H9 (cell line): ENCODE data around the gene TBC1D7. TPM values are rescaled to one million over a fixed set of nuclear protein-coding genes. Genes with fewer than 3 reads are reported as not detected.

Source experiments
- DNase-seq: peaks from one replicate; pipeline ENCODE4 v3.0.0-alpha.2; 2017
- H2AFZ ChIP-seq: one replicate; pipeline ENCODE4 v1.6.1; 2013; ENCODE audit warnings: mild to moderate bottlenecking, low read length, control low read depth, moderate library complexity
- H2AK5ac ChIP-seq: 2 replicates; pipeline ENCODE4 v1.6.1; 2013; ENCODE audit warnings: low read length, control low read depth, mixed read lengths; ENCODE audit not compliant: insufficient read length
- H2BK120ac ChIP-seq: one replicate; pipeline ENCODE4 v1.6.1; 2013; ENCODE audit warnings: low read depth, mild to moderate bottlenecking, low read length, control low read depth, inconsistent platforms; ENCODE audit not compliant: poor library complexity, severe bottlenecking
- H2BK12ac ChIP-seq: 2 replicates; pipeline ENCODE4 v1.6.1; 2013; ENCODE audit warnings: low read length, control low read depth, mixed read lengths, low read depth; ENCODE audit not compliant: insufficient read length
- H2BK15ac ChIP-seq: 2 replicates; pipeline ENCODE4 v1.6.1; 2013; ENCODE audit warnings: low read depth, low read length, control low read depth
- H2BK20ac ChIP-seq: one replicate; pipeline ENCODE4 v1.6.1; 2013; ENCODE audit warnings: low read depth, mild to moderate bottlenecking, low read length, control low read depth, inconsistent platforms; ENCODE audit not compliant: poor library complexity, severe bottlenecking
- H2BK5ac ChIP-seq: 2 replicates; pipeline ENCODE4 v1.6.1; 2013; ENCODE audit warnings: low read length, control low read depth, mixed read lengths; ENCODE audit not compliant: insufficient read length
- H3K14ac ChIP-seq: 2 replicates; pipeline ENCODE4 v1.6.1; 2013; ENCODE audit warnings: low read length, control low read depth; ENCODE audit not compliant: insufficient read depth
- H3K18ac ChIP-seq: 2 replicates; pipeline ENCODE4 v1.6.1; 2013; ENCODE audit warnings: low read depth, mild to moderate bottlenecking, mixed read lengths, low read length, control low read depth; ENCODE audit not compliant: insufficient read length
- H3K23ac ChIP-seq: 2 replicates; pipeline ENCODE4 v1.6.1; 2013; ENCODE audit warnings: low read length, control low read depth, mixed read lengths, low read depth; ENCODE audit not compliant: insufficient read length
- H3K23me2 ChIP-seq: 2 replicates; pipeline ENCODE4 v1.6.1; 2013; ENCODE audit warnings: low read depth, mild to moderate bottlenecking, mixed read lengths, low read length, control low read depth; ENCODE audit not compliant: insufficient read length, poor library complexity, severe bottlenecking
- H3K27ac ChIP-seq: 2 replicates; pipeline ENCODE4 v1.5.1; 2013; ENCODE audit warnings: low read length, control low read depth, mixed read lengths, low read depth; ENCODE audit not compliant: insufficient read length
- H3K27me3 ChIP-seq: 2 replicates; pipeline ENCODE4 v1.6.1; 2013; ENCODE audit warnings: low read length, control low read depth, inconsistent platforms; ENCODE audit not compliant: insufficient read depth
- H3K4ac ChIP-seq: 2 replicates; pipeline ENCODE4 v1.6.1; 2013; ENCODE audit warnings: low read depth, mild to moderate bottlenecking, control low read depth, inconsistent platforms, low read length, moderate library complexity
- H3K4me1 ChIP-seq: 2 replicates; pipeline ENCODE4 v1.6.1; 2013; ENCODE audit warnings: low read length, control low read depth, inconsistent platforms; ENCODE audit not compliant: insufficient read depth
- H3K4me2 ChIP-seq: 2 replicates; pipeline ENCODE4 v1.6.1; 2013; ENCODE audit warnings: low read length, control low read depth, mixed read lengths; ENCODE audit not compliant: insufficient read length, insufficient read depth
- H3K56ac ChIP-seq: 2 replicates; pipeline ENCODE4 v1.6.1; 2013; ENCODE audit warnings: low read depth, mild to moderate bottlenecking, mixed read lengths, low read length, control low read depth; ENCODE audit not compliant: insufficient read length
- H3K79me1 ChIP-seq: 2 replicates; pipeline ENCODE4 v1.6.1; 2013; ENCODE audit warnings: low read depth, mild to moderate bottlenecking, moderate library complexity, low read length, control low read depth, inconsistent platforms; ENCODE audit not compliant: insufficient read depth, poor library complexity, severe bottlenecking
- H3K79me2 ChIP-seq: 2 replicates; pipeline ENCODE4 v1.6.1; 2013; ENCODE audit warnings: low read length, control low read depth, inconsistent platforms; ENCODE audit not compliant: insufficient read depth
- H3K9ac ChIP-seq: 2 replicates; pipeline ENCODE4 v1.6.1; 2013; ENCODE audit warnings: low read length, control low read depth, mixed read lengths; ENCODE audit not compliant: insufficient read length; ENCODE audit errors: extremely low read depth
- H3K9me3 ChIP-seq: one replicate; pipeline ENCODE4 v1.6.1; 2013; ENCODE audit warnings: low read depth, low read length, inconsistent platforms; ENCODE audit not compliant: control insufficient read depth
- H3T11ph ChIP-seq: one replicate; pipeline ENCODE4 v1.6.1; 2013; ENCODE audit warnings: mild to moderate bottlenecking, low read length, control low read depth, inconsistent platforms
- H4K20me1 ChIP-seq: one replicate; pipeline ENCODE4 v1.6.1; 2013; ENCODE audit not compliant: control insufficient read depth, insufficient read length, insufficient read depth
- H4K5ac ChIP-seq: 2 replicates; pipeline ENCODE4 v1.6.1; 2013; ENCODE audit warnings: low read depth, mild to moderate bottlenecking, mixed read lengths, low read length, control low read depth; ENCODE audit not compliant: insufficient read length
- H4K8ac ChIP-seq: replicated peaks from 2 replicates; pipeline ENCODE4 v1.6.1; 2013; ENCODE audit warnings: low read length, control low read depth, mixed read lengths, low read depth; ENCODE audit not compliant: insufficient read length
- H4K91ac ChIP-seq: 2 replicates; pipeline ENCODE4 v1.6.1; 2013; ENCODE audit warnings: low read depth, mild to moderate bottlenecking, moderate library complexity, mixed read lengths, low read length, control low read depth; ENCODE audit not compliant: insufficient read length
- H3K27ac Mint-ChIP-seq, 3 experiments: 2 replicates in 2 of 3; 3 replicates in 1 of 3; pipeline ENCODE4 v1.8.0; 2020 to 2021; ENCODE audit warnings: mixed read lengths in 3 of 3, mild to moderate bottlenecking in 1 of 3, moderate library complexity in 1 of 3
- H3K27me3 Mint-ChIP-seq: 2 replicates; pipeline ENCODE4 v1.8.0; 2021; ENCODE audit warnings: low read depth, mild to moderate bottlenecking, moderate library complexity, mixed read lengths
- H3K36me3 Mint-ChIP-seq, 3 experiments: 2 replicates in 2 of 3; 3 replicates in 1 of 3; pipeline ENCODE4 v1.8.0; 2020 to 2021; ENCODE audit warnings: low read depth in 3 of 3, mixed read lengths in 3 of 3; ENCODE audit not compliant: insufficient read depth in 1 of 3
- H3K4me1 Mint-ChIP-seq, 2 experiments: 2 replicates each; pipeline ENCODE4 v1.8.0; 2020; ENCODE audit warnings: mixed read lengths in 2 of 2
- H3K4me3 Mint-ChIP-seq, 2 experiments: 2 replicates in 1 of 2; 3 replicates in 1 of 2; pipeline ENCODE4 v1.8.0; 2020 to 2021; ENCODE audit warnings: mild to moderate bottlenecking in 2 of 2, mixed read lengths in 2 of 2, moderate library complexity in 1 of 2
- H3K9me3 Mint-ChIP-seq, 2 experiments: 2 replicates in 1 of 2; 3 replicates in 1 of 2; pipeline ENCODE4 v1.8.0; 2020; ENCODE audit warnings: mild to moderate bottlenecking in 2 of 2, mixed read lengths in 2 of 2, moderate library complexity in 1 of 2
- CTCF ChIP-seq: fragments of 200-600 bp; sonication (generic); conservative IDR thresholded peaks from 3 replicates; pipeline ENCODE4 v1.8.0; 2021; ENCODE audit warnings: antibody characterized with exemption, mild to moderate bottlenecking
- WGBS: extraction: QIAGEN DNeasy Blood & Tissue Kit; methylation state at CpG from one replicate; pipeline ENCODE4 v1.1.7; 2013; ENCODE audit warnings: missing lambda C conversion rate, low lambda C conversion rate, mixed read lengths; ENCODE audit not compliant: insufficient read length; ENCODE audit errors: extremely low coverage; 5-methylcytosine and 5-hydroxymethylcytosine counted together
- total RNA-seq: library from RNA; stranded (reverse); gene quantifications from 2 replicates; pipeline ENCODE4 v1.2.1, GENCODE V29; 2021

TBC1D7 gene
- total RNA-seq, 1 experiment from 2014 or later = 33.9 TPM

- H3K4ac ChIP-seq = no peak overlapping the region
- TF ChIP-seq CTCF = no peak
- Mint-ChIP-seq H3K36me3 (peaks cover 23 to 55% (median 54%) of the 10 kb centered on the region in 3 experiments; a peak in 6 of 7 replicates), H3K9me3 (no peaks in the 10 kb centered on the region), H3K27ac (no peak overlapping the region), H3K27me3 (no peaks in the 10 kb centered on the region), H3K4me3 (no peak overlapping the region), H3K4me1 (peaks cover 0 to 3% of the 10 kb centered on the region in 2 experiments; a peak in 1 of 4 replicates)
- no peak overlapping the region for H2BK20ac ChIP-seq
- no peaks in the 10 kb centered on the region for H3K9me3 ChIP-seq
- H3T11ph ChIP-seq = no peak overlapping the region
- H3K14ac ChIP-seq = no peak overlapping the region
- H3K4me1 ChIP-seq = no peaks in the 10 kb centered on the region
- no peak overlapping the region for H2BK12ac ChIP-seq
- H4K20me1 ChIP-seq = no peaks in the 10 kb centered on the region
- H2BK120ac ChIP-seq = no peak overlapping the region
- H3K56ac ChIP-seq = no peak overlapping the region
- no peaks in the 10 kb centered on the region for H3K79me1 ChIP-seq
- H3K23ac ChIP-seq = no peak overlapping the region
- H3K18ac ChIP-seq = no peak overlapping the region
- H3K27me3 ChIP-seq = no peaks in the 10 kb centered on the region
- no peak overlapping the region for H3K4me2 ChIP-seq
- H2BK5ac ChIP-seq = no peak overlapping the region
- H3K23me2 ChIP-seq = no peaks in the 10 kb centered on the region
- H3K9ac ChIP-seq = no peak overlapping the region
- DNase-seq = no peak
- no peak overlapping the region for H3K27ac ChIP-seq
- no peak overlapping the region for H4K8ac ChIP-seq
- no peak overlapping the region for H4K5ac ChIP-seq
- no peak overlapping the region for H2AK5ac ChIP-seq
- H4K91ac ChIP-seq = no peak overlapping the region
- no peak overlapping the region for H2BK15ac ChIP-seq
- no peak overlapping the region for H2AFZ ChIP-seq
- no CpG with 5 or more reads among the region's 3 CpGs for WGBS
- H3K79me2 ChIP-seq = no peaks in the 10 kb centered on the region
Measured at GRCh38 chr6:13298446-13298845, 29.9 kb downstream of the TBC1D7 start.
